SH-SY5Y (cell line): ENCODE data around the gene CLDN20.

ENCODE experiments used
- GATA2 ChIP-seq: IDR thresholded peaks from 2 replicates; pipeline ENCODE4 v1.6.1; 2011; ENCODE audit warnings: mild to moderate bottlenecking, low read depth, low read length
- GATA3 ChIP-seq: IDR thresholded peaks from 2 replicates; pipeline ENCODE4 v1.6.1; 2011; ENCODE audit warnings: low read depth, mild to moderate bottlenecking, low read length, moderate library complexity

- TF ChIP-seq GATA2 (no peak), GATA3 (no peak)
These were observed 29.1 kb upstream of the CLDN20 start for GRCh38 chr6:155234687-155235086.
